K562 (cell line): ENCODE measurements around the gene ZNF488. TPM values are rescaled to one million over a fixed set of nuclear protein-coding genes. Genes with fewer than 3 reads are reported as not detected.

ENCODE experiments used
- ARID3A ChIP-seq: IDR thresholded peaks from 2 replicates; pipeline ENCODE4 v1.6.1; 2012; ENCODE audit warnings: low read depth, low read length, improper control_type of control experiment, borderline replicate concordance
- CHD4 ChIP-seq: fragments of 200-600 bp; sonication (generic); IDR thresholded peaks from 3 replicates; pipeline ENCODE4 v1.6.1; 2012; ENCODE audit warnings: low read depth, mild to moderate bottlenecking, mixed read lengths, low read length, inconsistent platforms; ENCODE audit not compliant: insufficient read depth, insufficient replicate concordance, poor library complexity, severe bottlenecking
- CSDE1 ChIP-seq, 2 experiments: fragments of 450-650 bp; IDR thresholded peaks; 2 replicates each; pipeline ENCODE4 v1.6.1; 2016; ENCODE audit warnings: mild to moderate bottlenecking in 1 of 2
- GTF3C2 ChIP-seq: IDR thresholded peaks from 3 replicates; pipeline ENCODE4 v1.6.1; 2011; ENCODE audit warnings: borderline replicate concordance, mild to moderate bottlenecking, moderate library complexity; ENCODE audit not compliant: insufficient read length; ENCODE audit errors: extremely low read depth
- HIVEP1 ChIP-seq: fragments of 250-450 bp; sonication (Bioruptor Pico); IDR thresholded peaks from 2 replicates; pipeline ENCODE4 v1.4.0; 2020; ENCODE audit warnings: mild to moderate bottlenecking
- JUN ChIP-seq, 2 experiments: sonication (generic) in 1 of 2; formaldehyde crosslinking in 1 of 2; IDR thresholded peaks; 2 replicates each; pipeline versions ENCODE4 v1.6.1 to v1.8.0; 2012 to 2022; ENCODE audit warnings: borderline replicate concordance in 2 of 2, mild to moderate bottlenecking in 2 of 2, improper control_type of control experiment in 1 of 2, low read depth in 1 of 2, low read length in 1 of 2, missing genetic modification reagents in 1 of 2
- PHB2 ChIP-seq: fragments of 450-650 bp; IDR thresholded peaks from 2 replicates; pipeline ENCODE4 v1.6.1; 2017; ENCODE audit warnings: low read depth
- PHTF2 ChIP-seq: fragments of 250-450 bp; sonication (Bioruptor Pico); IDR thresholded peaks from 2 replicates; pipeline ENCODE4 v1.5.0; 2021; ENCODE audit warnings: mild to moderate bottlenecking
- PYGO2 ChIP-seq: fragments of 450-650 bp; IDR thresholded peaks from 2 replicates; pipeline ENCODE4 v1.6.1; 2016; ENCODE audit warnings: mild to moderate bottlenecking, missing genetic modification characterization, moderate library complexity, missing compliant biosample characterization
- RFX7 ChIP-seq: fragments of 250-450 bp; sonication (Bioruptor Pico); IDR thresholded peaks from 2 replicates; pipeline ENCODE4 v1.5.1; 2021; ENCODE audit warnings: mild to moderate bottlenecking
- SMAD4 ChIP-seq: fragments of 250-450 bp; sonication (Bioruptor Pico); conservative IDR thresholded peaks from 2 replicates; pipeline ENCODE4 v1.8.0; 2021; ENCODE audit warnings: inconsistent platforms, mild to moderate bottlenecking, moderate library complexity
- STAT6 ChIP-seq: sonication (generic); formaldehyde crosslinking; IDR thresholded peaks from 2 replicates; pipeline ENCODE4 v1.8.1; 2023; ENCODE audit warnings: mild to moderate bottlenecking, missing genetic modification reagents
- TAL1 ChIP-seq: fragments of 450-650 bp; IDR thresholded peaks from 2 replicates; pipeline ENCODE4 v1.6.1; 2016; ENCODE audit warnings: mild to moderate bottlenecking
- TFAM ChIP-seq: fragments of 250-450 bp; sonication (Bioruptor Pico); conservative IDR thresholded peaks from 2 replicates; pipeline ENCODE4 v1.5.0; 2021; ENCODE audit warnings: mild to moderate bottlenecking, moderate library complexity
- ZBTB9 ChIP-seq: fragments of 450-650 bp; formaldehyde crosslinking; IDR thresholded peaks from 2 replicates; pipeline ENCODE4 v1.4.0; 2020; ENCODE audit warnings: mild to moderate bottlenecking, moderate library complexity
- ZNF668 ChIP-seq: fragments of 250-450 bp; sonication (Bioruptor Pico); IDR thresholded peaks from 2 replicates; pipeline ENCODE4 v1.8.0; 2022; ENCODE audit warnings: mild to moderate bottlenecking, inconsistent platforms
- polyA plus RNA-seq, 8 experiments: library from polyadenylated mRNA; depleted of rRNA in 4 of 8; stranded (reverse) in 5 of 8; unstranded in 3 of 8; fragments of >200 nt; fragmentation: Nextera tagmentation in 2 of 8; fragmentation: Illumina TruSeq in 1 of 8; extraction: Ambion mirVana in 2 of 8; extraction: Trizol in 1 of 8; gene quantifications; 2 replicates each; pipeline versions ENCODE4 v1.2.1 to v1.2.3, GENCODE V29; 2011 to 2014; ENCODE audit warnings: inconsistent platforms in 1 of 8, missing spikeins in 1 of 8
- total RNA-seq, 7 experiments: library from RNA; depleted of rRNA in 6 of 7; stranded (reverse); fragments of >200 nt in 6 of 7; fragmentation: Illumina TruSeq in 2 of 7; extraction: Trizol in 2 of 7; gene quantifications; 2 replicates each; pipeline versions ENCODE4 v1.2.1 to v1.2.3, GENCODE V29; 2011 to 2021; ENCODE audit warnings: low replicate concordance in 1 of 7

ZNF488 gene
- total and polyA plus RNA-seq, 9 of the 15 experiments (the other 6 are each of a cell fraction or from before 2014, with no cell fraction given), result 0.03 to 0.09 (median 0.05) TPM; not detected in 3

- no peak for TF ChIP-seq STAT6 (CRISPR knock-in tag)
- TF ChIP-seq CSDE1 (IDR thresholded peaks at IDR 0.05), result no peak
- TF ChIP-seq ZNF668, result no peak
- no peak for TF ChIP-seq ZBTB9 (CRISPR knock-in tag)
- no peak for TF ChIP-seq CHD4
- no peak for TF ChIP-seq PYGO2 (tag)
- no peak for TF ChIP-seq TFAM (CRISPR knock-in tag)
- TF ChIP-seq HIVEP1 (CRISPR knock-in tag), result no peak
- TF ChIP-seq JUN (IDR thresholded peaks at IDR 0.05; ENCODE audit: borderline replicate concordance, low read depth, low read length), result peak; percentile 92
- no peak for TF ChIP-seq JUN (CRISPR knock-in tag; IDR thresholded peaks at IDR 0.05; ENCODE audit: borderline replicate concordance)
- TF ChIP-seq PHTF2, result no peak
- TF ChIP-seq RFX7 (CRISPR knock-in tag), result no peak
- TF ChIP-seq ARID3A, result peak; percentile 61; the same call in 1 of the 2 replicates
- TF ChIP-seq TAL1, result no peak
- TF ChIP-seq SMAD4, result no peak; the same call in 1 of the 2 replicates
- TF ChIP-seq PHB2, result no peak
- no peak for TF ChIP-seq GTF3C2
Observed at GRCh38 chr10:47406870-47407691, 23.0 kb upstream of the ZNF488 start (continued).
